ENCODE measurements around the gene EHMT2. TPM values are rescaled to one million over a fixed set of nuclear protein-coding genes. Genes with fewer than 3 reads are reported as not detected.

The EHMT2 gene
- total and polyA plus RNA-seq, 2 of the 13 experiments (the other 11 are each of a cell fraction or from before 2014, with no cell fraction given), result 55.2 to 69.2 TPM

GRCh38 chr6:31898383-31899011 lies 999 bp upstream of the EHMT2 start (continued):
- TF ChIP-seq ZBTB40 (IDR thresholded peaks at IDR 0.05), result no peak
- TF ChIP-seq ZBTB40 (CRISPR knock-in tag; IDR thresholded peaks at IDR 0.05), result no peak
- TF ChIP-seq ZNF232 (CRISPR knock-in tag; IDR thresholded peaks at IDR 0.05; ENCODE audit: borderline replicate concordance), result 0 out of 2 replicates have a peak, but pooled peaks have one; percentile 45
- 0 out of 2 replicates have a peak, but pooled peaks have one; percentile 34 for TF ChIP-seq ZSCAN5A (CRISPR knock-in tag; IDR thresholded peaks at IDR 0.05; ENCODE audit: borderline replicate concordance)
- no peak for TF ChIP-seq GABPA (IDR thresholded peaks at IDR 0.05; ENCODE audit: low read depth, low read length)
- peak; percentile 76 for TF ChIP-seq GABPA (CRISPR knock-in tag; IDR thresholded peaks at IDR 0.05; ENCODE audit: low read depth)
- TF ChIP-seq ZBTB21 (CRISPR knock-in tag; IDR thresholded peaks at IDR 0.05), result 0 out of 2 replicates have a peak, but pooled peaks have one; percentile 48
- TF ChIP-seq ZNF574 (CRISPR knock-in tag; IDR thresholded peaks at IDR 0.05), result peak; percentile 59; the same call in 1 of the 2 replicates
- 0 out of 2 replicates have a peak, but pooled peaks have one; percentile 25 for TF ChIP-seq NR2C2 (CRISPR knock-in tag; IDR thresholded peaks at IDR 0.05; ENCODE audit: borderline replicate concordance)
- 0 out of 2 replicates have a peak, but pooled peaks have one; percentile 49 for TF ChIP-seq AKAP8 (CRISPR knock-in tag; IDR thresholded peaks at IDR 0.05)
- TF ChIP-seq ZNF547 (CRISPR knock-in tag; IDR thresholded peaks at IDR 0.05), result 0 out of 2 replicates have a peak, but pooled peaks have one; percentile 1
- TF ChIP-seq GFI1 (CRISPR knock-in tag; IDR thresholded peaks at IDR 0.05; ENCODE audit: borderline replicate concordance), result no peak
- TF ChIP-seq, protein P1, sequence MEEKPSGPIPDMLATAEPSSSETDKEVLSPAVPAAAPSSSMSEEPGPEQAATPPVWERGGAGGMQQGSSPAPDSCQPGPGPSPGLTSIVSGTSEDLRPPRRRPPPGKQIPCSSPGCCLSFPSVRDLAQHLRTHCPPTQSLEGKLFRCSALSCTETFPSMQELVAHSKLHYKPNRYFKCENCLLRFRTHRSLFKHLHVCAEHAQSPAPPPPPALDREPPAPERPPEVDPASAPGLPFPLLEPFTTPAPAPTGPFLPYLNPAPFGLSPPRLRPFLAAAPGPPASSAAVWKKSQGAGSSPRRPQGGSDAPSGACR (CRISPR knock-in tag; IDR thresholded peaks at IDR 0.05), result 0 out of 2 replicates have a peak, but pooled peaks have one; percentile 14

All from HepG2 (cell line).